GM13976 (cell line): ENCODE data around the gene SCN1B.

ENCODE experiments used
- DNase-seq: peaks from one replicate; pipeline ENCODE4 v3.0.0; 2012; ENCODE audit warnings: low spot score
- in situ Hi-C: fragments of 300-500 bp; cut with MboI; formaldehyde crosslinking; loops from one replicate; pipeline ENCODE4 v1.12.0; 2022; ENCODE audit warnings: low sequenced_read_pairs, mixed read lengths, inconsistent platforms; ENCODE audit not compliant: unreplicated experiment
- TF ChIP-seq, protein P1 (sequence below): IDR thresholded peaks from 2 replicates; pipeline ENCODE4 v1.5.1; 2012; ENCODE audit warnings: borderline replicate concordance, mild to moderate bottlenecking; ENCODE audit not compliant: insufficient read depth; ENCODE audit errors: extremely low read depth, missing control alignments, control extremely low read depth

Gene SCN1B

DNA sequence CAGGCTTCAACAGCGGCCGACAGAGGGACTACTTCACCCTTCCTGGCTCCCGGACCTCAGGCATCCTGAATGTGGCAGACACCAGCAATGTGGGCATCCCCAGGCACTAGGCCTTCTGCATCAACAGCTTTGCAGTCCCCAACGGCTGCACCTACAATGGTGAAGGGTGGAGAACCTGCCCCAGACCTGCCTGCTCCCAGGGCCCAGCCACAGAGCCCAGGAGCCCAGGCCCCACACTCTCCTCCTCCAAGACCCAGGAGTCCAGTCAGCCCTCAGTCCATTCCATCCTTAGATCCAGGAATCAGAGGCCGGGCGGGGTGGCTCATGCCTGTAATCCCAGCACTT lies 45.7 kb downstream of the SCN1B start:
- DNase-seq, result no peak
- in situ Hi-C loops, result no loop called here
- TF ChIP-seq, protein P1, sequence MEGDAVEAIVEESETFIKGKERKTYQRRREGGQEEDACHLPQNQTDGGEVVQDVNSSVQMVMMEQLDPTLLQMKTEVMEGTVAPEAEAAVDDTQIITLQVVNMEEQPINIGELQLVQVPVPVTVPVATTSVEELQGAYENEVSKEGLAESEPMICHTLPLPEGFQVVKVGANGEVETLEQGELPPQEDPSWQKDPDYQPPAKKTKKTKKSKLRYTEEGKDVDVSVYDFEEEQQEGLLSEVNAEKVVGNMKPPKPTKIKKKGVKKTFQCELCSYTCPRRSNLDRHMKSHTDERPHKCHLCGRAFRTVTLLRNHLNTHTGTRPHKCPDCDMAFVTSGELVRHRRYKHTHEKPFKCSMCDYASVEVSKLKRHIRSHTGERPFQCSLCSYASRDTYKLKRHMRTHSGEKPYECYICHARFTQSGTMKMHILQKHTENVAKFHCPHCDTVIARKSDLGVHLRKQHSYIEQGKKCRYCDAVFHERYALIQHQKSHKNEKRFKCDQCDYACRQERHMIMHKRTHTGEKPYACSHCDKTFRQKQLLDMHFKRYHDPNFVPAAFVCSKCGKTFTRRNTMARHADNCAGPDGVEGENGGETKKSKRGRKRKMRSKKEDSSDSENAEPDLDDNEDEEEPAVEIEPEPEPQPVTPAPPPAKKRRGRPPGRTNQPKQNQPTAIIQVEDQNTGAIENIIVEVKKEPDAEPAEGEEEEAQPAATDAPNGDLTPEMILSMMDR, result no peak

GRCh38 chr19:35076657-35077056 lies 46.4 kb downstream of the SCN1B start:
- TF ChIP-seq, protein P1, result no peak
- no peak for DNase-seq
- in situ Hi-C loops, result no loop called here

DNA sequence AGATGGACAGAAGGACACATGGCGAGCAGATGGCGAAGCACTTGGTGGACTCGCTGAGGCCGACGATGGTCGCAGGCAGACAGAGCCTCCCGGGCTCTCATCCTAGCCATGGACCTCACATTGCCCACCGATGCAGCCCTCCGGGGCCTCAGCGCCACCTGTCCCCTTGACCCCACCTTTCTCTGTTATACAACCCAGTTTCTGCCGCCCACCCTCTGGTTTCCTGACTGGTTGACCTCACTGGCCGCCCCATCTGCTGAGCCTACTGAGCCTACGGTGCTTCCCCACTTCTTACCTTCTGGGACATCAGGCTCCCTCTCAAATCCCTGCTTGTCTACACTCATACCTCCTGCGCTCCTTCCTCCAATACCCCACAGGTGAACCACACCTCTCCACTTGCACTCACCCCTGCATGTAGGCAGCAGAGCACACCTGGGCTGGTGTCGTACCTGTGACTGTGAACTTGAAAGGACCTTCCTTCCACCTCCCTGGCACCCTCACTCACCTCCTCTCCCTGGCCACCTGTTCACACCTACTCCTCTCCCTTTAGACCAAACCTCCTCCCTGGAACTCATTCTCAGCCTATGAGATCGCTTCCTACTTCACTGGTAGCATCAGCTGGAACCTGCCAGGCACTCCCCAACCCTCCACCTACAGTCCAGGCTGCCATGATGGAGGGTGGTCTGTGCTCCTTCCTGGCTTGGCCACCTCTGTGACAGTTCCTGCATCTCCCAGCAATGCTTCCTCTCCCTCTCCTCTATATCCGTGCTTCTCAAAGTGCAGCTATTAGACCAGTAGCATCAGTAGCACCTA lies 47.3 kb downstream of the SCN1B start:
- in situ Hi-C loops, result no loop called here
- no peak for DNase-seq
- TF ChIP-seq, protein P1, result no peak

DNA sequence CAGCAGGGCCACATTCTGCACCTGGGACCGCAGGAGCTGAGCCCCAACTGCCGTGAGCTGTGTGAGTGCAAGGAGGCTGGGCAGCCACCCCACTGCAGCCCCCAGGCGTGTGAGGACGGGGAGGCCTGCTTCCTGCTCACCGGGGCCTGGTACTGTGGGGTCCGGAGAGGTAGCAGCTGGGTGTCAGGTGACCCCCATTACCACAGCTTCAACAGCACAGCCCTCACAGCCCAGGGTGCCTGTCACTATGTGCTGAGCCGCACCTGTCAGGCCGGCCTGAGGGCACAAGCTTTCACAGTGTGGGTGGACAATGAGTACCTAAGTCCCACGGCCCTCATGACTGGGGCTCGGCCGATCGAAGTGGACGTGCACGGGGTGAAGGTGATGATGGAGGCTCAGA lies 49.6 kb downstream of the SCN1B start:
- in situ Hi-C loops, result no loop called here
- TF ChIP-seq, protein P1, result no peak
- no peak for DNase-seq

DNA sequence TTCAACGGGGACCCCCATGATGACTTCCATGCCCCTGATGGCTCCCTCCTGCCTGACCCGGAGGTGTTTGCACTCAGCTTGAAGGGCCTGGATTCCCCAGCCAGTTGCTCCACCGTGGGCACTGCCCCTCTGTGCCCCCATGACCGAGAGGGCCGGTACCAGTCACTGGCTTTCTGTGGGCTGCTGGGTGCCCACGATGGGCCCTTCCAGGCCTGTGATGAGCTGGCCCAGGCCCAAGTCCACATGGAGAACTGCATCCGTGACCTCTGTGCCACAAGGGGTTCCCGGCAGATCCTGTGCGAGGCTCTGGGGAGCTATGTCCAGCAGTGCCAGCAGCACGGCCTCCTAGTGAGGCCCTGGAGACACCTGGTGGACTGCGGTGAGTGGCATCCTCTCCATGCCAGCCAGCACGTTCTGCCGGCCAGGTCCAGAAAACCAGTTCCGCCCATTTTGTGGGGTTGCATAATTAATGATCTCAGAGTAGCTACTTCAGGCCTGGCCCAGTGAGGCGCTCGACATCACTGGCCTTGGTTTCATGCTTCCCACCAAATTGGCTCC lies 50.4 kb downstream of the SCN1B start:
- TF ChIP-seq, protein P1, result no peak
- DNase-seq, result no peak
- in situ Hi-C loops, result no loop called here

- in situ Hi-C loops, result no loop called here
Measured at GRCh38 chr19:35081201-35081600, 50.9 kb downstream of the SCN1B start.

More at GRCh38 chr19:35081201-35081600, 50.9 kb downstream of the SCN1B start:
- DNase-seq, result no peak
- TF ChIP-seq, protein P1, result no peak
